C4-2B (cell line): ENCODE measurements around the gene ANKMY1.

Experiments
- H3K27ac ChIP-seq: fragments of 450-650 bp; 2 replicates; pipeline ENCODE4 v1.5.1; 2017
- ZFX ChIP-seq: fragments of 450-650 bp; IDR thresholded peaks from 2 replicates; pipeline ENCODE4 v1.6.1; 2017
- TF ChIP-seq, protein P1 (sequence below): fragments of 450-650 bp; conservative IDR thresholded peaks from 2 replicates; pipeline ENCODE4 v1.5.1; 2017; ENCODE audit warnings: mild to moderate bottlenecking

Gene ANKMY1

DNA sequence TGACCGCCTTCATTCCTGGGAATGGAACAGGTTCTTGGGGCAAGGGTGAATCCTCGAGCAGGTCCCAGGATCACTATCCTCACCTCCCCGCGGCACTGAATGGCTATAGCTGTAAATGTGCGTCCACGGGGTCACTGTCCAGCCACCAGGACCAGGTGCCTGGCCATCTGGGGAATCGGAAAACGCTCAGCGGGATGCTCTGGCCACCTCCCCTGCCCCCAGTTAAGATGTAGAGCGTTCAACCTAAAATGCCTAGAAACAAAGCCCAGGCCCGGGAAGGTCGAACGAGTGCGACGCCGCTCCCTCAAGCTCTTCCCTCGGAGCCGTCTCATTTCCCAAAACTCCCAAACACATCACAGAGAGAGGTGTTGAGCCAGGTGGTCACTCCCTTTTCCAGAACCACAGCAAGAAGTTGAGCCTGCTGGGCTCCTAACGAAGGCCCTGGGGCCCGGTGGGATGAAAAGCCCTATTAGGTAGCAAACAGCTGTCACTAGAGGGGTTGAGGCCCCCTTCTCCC is 28.0 kb upstream of the ANKMY1 start:
- TF ChIP-seq, protein P1, sequence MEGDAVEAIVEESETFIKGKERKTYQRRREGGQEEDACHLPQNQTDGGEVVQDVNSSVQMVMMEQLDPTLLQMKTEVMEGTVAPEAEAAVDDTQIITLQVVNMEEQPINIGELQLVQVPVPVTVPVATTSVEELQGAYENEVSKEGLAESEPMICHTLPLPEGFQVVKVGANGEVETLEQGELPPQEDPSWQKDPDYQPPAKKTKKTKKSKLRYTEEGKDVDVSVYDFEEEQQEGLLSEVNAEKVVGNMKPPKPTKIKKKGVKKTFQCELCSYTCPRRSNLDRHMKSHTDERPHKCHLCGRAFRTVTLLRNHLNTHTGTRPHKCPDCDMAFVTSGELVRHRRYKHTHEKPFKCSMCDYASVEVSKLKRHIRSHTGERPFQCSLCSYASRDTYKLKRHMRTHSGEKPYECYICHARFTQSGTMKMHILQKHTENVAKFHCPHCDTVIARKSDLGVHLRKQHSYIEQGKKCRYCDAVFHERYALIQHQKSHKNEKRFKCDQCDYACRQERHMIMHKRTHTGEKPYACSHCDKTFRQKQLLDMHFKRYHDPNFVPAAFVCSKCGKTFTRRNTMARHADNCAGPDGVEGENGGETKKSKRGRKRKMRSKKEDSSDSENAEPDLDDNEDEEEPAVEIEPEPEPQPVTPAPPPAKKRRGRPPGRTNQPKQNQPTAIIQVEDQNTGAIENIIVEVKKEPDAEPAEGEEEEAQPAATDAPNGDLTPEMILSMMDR: no peak
- TF ChIP-seq ZFX: no peak
- peak overlapping the region; percentile 87 for H3K27ac ChIP-seq

DNA sequence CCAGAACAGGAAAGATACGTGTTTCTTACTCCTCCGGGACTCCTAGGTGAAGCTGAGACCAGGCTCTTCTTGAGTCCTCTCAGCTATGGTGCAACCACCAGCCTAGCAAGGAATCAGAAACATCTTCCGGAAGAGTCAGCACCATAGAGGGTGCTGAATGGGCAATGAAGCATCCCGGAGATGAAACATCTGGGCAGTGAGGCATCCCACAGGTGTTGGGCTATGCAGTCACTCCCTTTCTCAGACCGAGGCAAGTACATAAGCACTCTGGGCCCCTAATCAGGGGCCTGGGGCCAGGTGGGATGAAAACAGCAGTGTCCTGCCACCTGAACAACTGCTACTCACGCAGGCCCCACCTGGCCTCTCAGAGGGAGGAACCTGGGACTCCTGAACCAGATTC is 27.3 kb upstream of the ANKMY1 start:
- peak overlapping the region; percentile 87 for H3K27ac ChIP-seq
- TF ChIP-seq, protein P1: no peak
- no peak for TF ChIP-seq ZFX

DNA sequence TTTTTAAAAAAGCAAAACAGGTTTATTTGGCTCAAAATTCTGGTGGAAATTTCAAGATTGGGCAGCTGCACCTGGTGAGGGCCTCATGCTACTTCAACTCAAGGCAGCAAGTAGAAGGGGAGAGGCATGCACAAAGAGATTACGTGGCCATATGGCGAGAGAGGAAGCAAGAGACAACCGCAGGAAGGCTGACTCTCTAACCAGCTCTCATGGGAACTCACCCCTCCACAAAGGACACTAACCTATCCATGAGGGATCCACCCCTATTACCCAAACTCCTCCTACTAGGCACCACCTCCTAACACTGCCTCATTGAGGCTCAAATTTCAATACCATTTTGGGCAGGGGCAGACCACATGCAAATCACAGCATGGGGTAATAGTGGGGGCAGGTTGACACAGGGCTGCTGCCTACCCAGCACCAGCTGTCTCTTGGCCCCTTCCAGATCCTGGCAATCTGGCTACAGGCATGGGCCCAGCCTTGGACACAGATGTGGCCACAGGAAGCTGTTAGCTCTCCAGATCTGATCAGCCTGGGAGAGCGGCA is 26.8 kb upstream of the ANKMY1 start:
- peak overlapping the region; percentile 87 for H3K27ac ChIP-seq
- no peak for TF ChIP-seq ZFX
- TF ChIP-seq, protein P1: no peak

DNA sequence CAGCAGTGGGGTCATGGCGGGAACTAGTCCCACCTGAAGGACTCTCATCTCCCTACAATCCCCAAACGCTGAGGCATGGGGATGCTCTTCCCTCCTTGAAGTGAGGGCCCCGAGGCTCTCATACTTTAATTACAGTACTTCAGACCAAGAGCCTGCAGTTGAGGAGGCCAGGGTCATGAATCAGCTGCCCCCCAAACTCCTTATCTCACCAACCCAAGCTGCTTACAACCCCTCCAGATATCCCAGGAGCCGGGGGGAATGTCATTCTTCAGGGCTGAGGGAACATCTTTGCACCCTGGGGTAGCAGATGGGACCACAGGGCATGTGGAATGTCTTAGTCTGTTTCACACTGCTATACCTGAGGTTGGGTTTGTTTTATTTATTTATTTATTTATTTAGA is 26.0 kb upstream of the ANKMY1 start:
- H3K27ac ChIP-seq: no peak overlapping the region

DNA sequence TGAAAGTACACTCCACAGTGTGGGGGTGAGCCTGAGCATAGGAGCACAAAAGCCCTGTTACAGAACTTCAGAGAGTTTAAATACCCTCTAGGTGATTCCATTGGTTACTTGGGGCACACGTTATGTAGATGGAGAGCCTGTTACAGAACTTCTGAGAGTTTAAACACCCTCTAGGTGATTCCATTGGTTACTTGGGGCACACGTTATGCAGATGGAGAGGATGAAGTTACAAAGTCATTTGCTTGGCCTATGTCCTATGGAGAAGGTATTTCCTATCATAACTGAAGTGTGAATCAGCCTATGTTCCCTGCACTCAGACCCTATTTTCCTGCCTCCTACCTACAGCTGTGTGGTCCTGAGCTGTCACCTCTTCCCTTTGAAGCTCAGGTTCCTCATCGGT is 25.0 kb upstream of the ANKMY1 start:
- no peak overlapping the region for H3K27ac ChIP-seq
- TF ChIP-seq ZFX: no peak
- TF ChIP-seq, protein P1: no peak

More for the DNA sequence above, 26.0 kb upstream of the ANKMY1 start:
- TF ChIP-seq, protein P1: no peak
- TF ChIP-seq ZFX: no peak

DNA sequence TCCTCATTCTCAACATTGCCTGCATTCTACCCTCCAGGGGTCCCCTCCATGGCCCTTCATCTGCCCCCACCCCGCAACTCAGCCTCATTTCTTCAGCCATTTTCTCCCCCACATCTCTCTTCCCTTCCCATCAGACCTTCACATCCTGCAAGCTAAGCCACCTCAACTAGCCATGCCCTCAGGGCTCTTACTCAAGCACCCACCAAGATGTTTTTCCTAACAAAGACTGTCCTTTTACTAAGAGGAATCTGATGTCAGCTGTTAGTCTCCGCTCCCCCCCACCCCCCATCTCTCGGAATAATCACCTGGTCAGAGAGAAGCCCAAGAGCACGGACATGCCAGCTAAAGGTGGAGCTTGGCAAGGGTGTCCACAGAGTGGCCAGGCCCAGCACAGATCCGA is 24.0 kb upstream of the ANKMY1 start:
- TF ChIP-seq, protein P1: no peak
- no peak for TF ChIP-seq ZFX
- H3K27ac ChIP-seq: no peak overlapping the region

DNA sequence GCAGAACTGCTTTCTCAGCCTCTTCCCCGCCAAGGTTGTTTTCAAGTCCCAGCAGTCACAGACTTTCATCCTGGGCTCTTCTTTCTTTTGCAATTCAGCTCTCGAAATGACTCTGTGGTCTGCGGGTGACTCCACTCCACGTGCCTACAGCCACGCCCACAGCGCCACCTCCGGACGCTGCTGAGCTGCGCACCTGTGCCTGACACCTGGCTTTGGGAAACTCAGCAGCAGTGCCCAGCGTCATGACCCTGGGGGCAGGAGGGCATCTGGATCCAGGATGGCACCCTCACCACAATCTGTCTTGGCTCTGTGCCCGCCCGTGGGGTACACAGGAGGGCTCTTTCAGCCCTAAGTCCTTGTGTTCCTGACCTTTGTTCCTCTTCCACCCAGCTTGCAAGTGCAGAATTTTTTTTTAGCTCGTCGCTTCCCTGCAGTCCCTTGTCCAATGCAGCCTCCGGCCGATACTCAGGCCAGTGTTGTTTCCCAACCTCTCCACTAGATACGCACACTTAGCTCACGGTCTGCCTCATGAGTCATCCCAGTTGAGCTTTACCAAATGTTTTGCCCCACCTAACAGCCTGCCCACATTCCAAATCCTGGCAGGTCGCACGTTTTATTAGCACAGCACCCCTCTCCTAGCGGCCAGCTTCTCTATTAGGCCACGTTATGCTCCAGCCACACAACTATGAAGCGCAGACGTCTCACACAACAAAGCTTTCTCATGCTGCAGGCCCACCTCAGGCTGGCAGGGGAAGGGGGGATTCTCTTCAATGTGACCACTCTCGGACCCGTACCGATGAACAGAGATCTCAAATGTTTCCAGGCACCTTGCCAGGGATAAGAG is 22.2 kb upstream of the ANKMY1 start:
- no peak overlapping the region for H3K27ac ChIP-seq
- TF ChIP-seq ZFX: no peak
- TF ChIP-seq, protein P1: no peak
